HUES64 (cell line): Measurements from ENCODE around the gene TCERG1L.

Experiments
- H3K27ac ChIP-seq: 2 replicates; pipeline ENCODE4 v1.7.0; 2013; ENCODE audit warnings: low read depth, low read length, inconsistent platforms
- H3K27me3 ChIP-seq: 2 replicates; pipeline ENCODE4 v1.6.1; 2013; ENCODE audit warnings: mild to moderate bottlenecking, low read length; ENCODE audit not compliant: insufficient read depth
- H3K36me3 ChIP-seq: 2 replicates; pipeline ENCODE4 v1.6.1; 2013; ENCODE audit warnings: mild to moderate bottlenecking, low read length; ENCODE audit not compliant: insufficient read depth
- H3K4me1 ChIP-seq: 2 replicates; pipeline ENCODE4 v1.6.1; 2013; ENCODE audit warnings: mild to moderate bottlenecking, low read length, moderate library complexity; ENCODE audit not compliant: insufficient read depth
- H3K4me3 ChIP-seq: 2 replicates; pipeline ENCODE4 v1.5.1; 2013; ENCODE audit warnings: mild to moderate bottlenecking, low read length, moderate library complexity
- H3K9ac ChIP-seq: 2 replicates; pipeline ENCODE4 v1.6.1; 2013; ENCODE audit warnings: mild to moderate bottlenecking, low read depth, low read length
- H3K9me3 ChIP-seq: 2 replicates; pipeline ENCODE4 v1.6.1; 2013; ENCODE audit warnings: low read depth, low read length; ENCODE audit not compliant: insufficient read depth
- WGBS: fragments of 150-250, 120-280 bp; methylation state at CpG from one replicate; pipeline ENCODE4 v1.1.7; 2013; ENCODE audit warnings: missing lambda C conversion rate; 5-methylcytosine and 5-hydroxymethylcytosine counted together

The TCERG1L gene

DNA sequence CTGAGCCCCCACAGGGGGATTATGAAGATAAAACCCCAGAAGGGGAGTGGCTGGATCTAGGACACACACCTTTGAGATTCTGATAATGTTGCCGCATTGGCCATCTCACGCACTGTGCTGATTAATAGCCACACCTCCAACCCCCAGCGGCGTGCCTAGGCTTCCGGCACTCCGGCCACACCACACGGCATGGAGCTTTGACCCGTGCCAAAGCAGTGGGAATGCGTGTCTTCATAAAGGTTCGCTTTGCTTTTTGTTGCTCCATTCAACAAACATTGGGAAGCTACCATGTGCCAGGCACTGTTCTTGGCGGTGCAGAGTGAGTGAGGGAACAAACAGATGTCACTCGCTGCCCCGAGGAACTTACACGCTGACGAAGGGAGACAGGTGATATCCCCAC is 117.6 kb downstream of the TCERG1L start:
- H3K27me3 ChIP-seq, result no peaks in the 10 kb centered on the region

DNA sequence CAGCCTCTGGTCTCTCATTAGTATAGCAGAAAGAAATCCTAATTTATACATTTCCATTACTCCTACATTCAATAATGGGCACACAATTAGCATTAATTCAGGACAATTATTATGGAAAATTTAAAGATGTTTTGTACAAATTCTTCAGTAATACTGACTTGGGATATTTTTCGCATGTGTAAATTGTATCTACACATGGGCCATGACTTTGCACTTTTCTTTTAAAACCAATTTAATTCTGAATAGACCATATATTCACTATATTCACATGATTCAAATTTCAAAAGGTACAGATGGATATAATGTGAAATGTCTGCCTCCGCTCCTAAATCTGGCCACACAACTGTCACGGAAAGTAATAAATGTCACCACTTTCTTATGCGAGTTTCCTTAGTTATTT is 123.0 kb downstream of the TCERG1L start:
- H3K9me3 ChIP-seq, result 0 out of 2 replicates have a peak, but pooled peaks cover 2% of the 10 kb centered on the region
- no peaks in the 10 kb centered on the region for H3K27me3 ChIP-seq
- no peak overlapping the region for H3K4me3 ChIP-seq
- no peak overlapping the region for H3K27ac ChIP-seq
- H3K36me3 ChIP-seq, result no peaks in the 10 kb centered on the region
- H3K9ac ChIP-seq, result no peak overlapping the region
- H3K4me1 ChIP-seq, result no peaks in the 10 kb centered on the region
- 100% methylated on average over 4 of the region's 4 CpGs for WGBS

More for the DNA sequence above, 117.6 kb downstream of the TCERG1L start:
- Histone ChIP-seq H3K4me1 (no peaks in the 10 kb centered on the region), H3K36me3 (no peaks in the 10 kb centered on the region), H3K4me3 (no peak overlapping the region), H3K9ac (no peak overlapping the region), H3K27ac (no peak overlapping the region), H3K9me3 (0 out of 2 replicates have a peak, but pooled peaks cover 2% of the 10 kb centered on the region)
- WGBS, result 95% methylated on average over 15 of the region's 15 CpGs

DNA sequence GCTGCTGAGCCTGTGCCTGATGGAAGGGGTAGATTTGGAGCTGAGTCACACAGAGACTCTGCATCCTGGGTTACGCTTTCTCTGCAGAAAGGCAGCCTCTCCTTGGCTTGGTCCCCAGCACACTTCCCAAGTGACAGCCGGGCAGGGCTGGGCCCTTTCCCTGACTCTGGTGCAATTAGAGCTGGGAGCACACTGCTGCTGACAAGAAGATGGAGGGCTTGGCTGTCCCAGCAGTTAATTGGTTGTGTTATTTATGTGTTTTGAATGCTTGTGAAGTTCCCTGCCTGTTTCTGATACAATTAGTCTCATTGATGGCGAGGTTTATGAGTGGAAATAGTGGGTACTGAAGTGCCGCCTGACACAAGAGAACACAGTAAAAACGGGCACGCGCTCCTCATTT is 123.6 kb downstream of the TCERG1L start:
- WGBS, result 94% methylated on average over 7 of the region's 7 CpGs
- Histone ChIP-seq H3K9me3 (no peaks in the 10 kb centered on the region), H3K4me1 (no peaks in the 10 kb centered on the region), H3K4me3 (no peak overlapping the region), H3K27me3 (no peaks in the 10 kb centered on the region), H3K36me3 (no peaks in the 10 kb centered on the region), H3K27ac (no peak overlapping the region), H3K9ac (no peak overlapping the region)

DNA sequence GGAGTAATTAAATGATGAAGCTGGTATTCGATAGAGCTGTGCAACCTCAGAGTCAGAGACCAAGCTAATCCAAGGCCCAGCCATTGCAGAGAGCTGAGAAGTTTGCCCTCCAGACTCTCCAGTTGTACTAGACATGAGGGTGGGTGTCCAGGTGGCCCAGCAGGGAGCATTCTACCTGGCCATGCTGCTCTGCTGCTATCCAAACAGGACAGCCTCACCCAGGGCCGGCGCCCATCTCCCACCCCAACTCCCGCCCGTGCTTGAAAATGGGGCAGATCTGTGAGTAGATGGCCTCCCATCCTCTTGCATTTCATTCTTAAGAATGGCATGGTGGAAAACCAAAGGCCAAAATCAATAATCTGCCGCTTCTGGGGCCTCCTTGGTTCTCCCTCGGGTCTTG is 124.2 kb downstream of the TCERG1L start:
- Histone ChIP-seq H3K9me3 (no peaks in the 10 kb centered on the region), H3K4me3 (no peak overlapping the region), H3K36me3 (no peaks in the 10 kb centered on the region), H3K9ac (no peak overlapping the region), H3K4me1 (no peaks in the 10 kb centered on the region), H3K27me3 (no peaks in the 10 kb centered on the region), H3K27ac (no peak overlapping the region)
- 89% methylated on average over 7 of the region's 7 CpGs for WGBS

DNA sequence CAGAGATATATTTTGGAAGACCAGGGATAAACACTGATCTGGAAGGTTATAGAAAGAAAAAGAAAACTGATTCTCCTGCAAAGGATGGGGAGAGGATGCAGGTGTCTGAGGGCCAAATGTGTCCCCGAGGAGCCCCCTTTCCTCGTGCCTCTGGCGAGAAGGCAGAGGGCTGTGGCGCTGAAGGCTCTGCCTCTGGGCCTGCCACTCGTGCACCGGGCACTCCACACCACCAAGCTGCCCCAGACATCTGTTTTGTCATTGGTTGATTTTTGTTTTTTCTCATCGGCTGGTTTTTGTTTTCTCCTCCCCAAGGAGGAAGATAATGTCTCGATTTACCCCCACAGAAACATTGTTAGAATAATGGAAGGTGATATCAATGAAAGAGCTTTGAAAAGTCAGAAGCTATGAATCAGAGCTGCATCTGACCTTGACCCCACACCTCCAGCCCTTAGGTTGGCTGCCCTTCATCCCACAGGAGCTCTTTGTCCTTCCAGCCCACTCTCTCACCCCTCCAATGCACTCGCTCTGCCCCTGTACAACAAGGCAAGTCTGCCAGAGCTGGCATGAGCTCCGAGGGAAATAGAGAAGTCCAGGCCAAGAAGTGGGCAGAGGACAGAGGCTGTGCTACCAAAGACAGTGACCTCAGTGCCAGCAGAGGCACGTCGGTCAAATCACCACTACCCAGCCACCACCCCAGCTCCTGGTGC is 124.8 kb downstream of the TCERG1L start:
- no peaks in the 10 kb centered on the region for H3K9me3 ChIP-seq
- no peaks in the 10 kb centered on the region for H3K27me3 ChIP-seq
- no peak overlapping the region for H3K4me3 ChIP-seq
- H3K9ac ChIP-seq, result no peak overlapping the region
- no peaks in the 10 kb centered on the region for H3K36me3 ChIP-seq
- WGBS, result 92% methylated on average over 9 of the region's 12 CpGs
- H3K27ac ChIP-seq, result no peak overlapping the region
- H3K4me1 ChIP-seq, result no peaks in the 10 kb centered on the region

DNA sequence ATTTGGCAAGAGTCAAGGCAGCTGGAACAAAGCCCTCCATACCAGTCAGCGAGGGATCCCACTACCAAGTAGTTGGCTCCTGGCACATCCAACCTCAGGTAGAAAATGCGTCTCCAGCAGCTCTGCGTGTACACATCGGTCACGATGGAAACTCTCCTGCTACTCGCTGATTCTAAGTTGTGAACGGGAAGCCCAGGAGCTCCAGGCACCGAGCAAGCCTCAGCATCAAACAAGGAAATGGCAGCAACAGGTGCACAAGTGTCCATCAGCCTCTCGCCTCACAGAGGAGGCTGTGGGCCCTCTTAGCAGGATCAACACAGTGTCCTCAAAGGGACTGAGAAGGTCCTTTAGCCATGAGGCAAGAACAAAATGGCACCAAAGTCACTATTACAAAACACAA is 127.0 kb downstream of the TCERG1L start:
- H3K9me3 ChIP-seq, result no peaks in the 10 kb centered on the region

DNA sequence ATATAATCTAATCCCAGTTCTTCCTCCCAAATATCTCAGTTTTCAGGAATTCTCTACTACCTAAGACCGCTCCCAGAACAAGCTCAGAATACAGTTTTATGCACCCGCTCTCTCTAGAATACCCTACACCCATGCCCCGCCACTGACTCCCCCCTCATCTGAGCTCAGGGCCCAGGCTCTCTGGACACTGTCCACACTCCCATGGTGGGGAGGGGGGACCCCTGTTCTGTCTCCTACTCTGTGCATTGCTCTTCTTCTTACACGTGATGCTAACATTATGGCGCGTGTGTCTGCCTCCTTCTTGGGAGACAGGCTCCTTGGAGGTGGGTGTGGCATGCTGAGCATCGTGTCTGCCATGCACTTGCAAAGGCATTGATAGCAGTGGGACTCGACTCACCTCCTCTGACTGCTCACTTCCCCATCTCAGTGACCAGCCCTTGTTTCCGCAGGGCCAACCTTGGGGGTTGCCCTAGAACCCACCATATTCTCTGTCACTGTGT is 127.9 kb downstream of the TCERG1L start:
- H3K4me3 ChIP-seq, result no peak overlapping the region
- WGBS, result 94% methylated on average over 9 of the region's 9 CpGs
- no peaks in the 10 kb centered on the region for H3K9me3 ChIP-seq
- H3K36me3 ChIP-seq, result no peaks in the 10 kb centered on the region
- no peaks in the 10 kb centered on the region for H3K4me1 ChIP-seq
- no peak overlapping the region for H3K9ac ChIP-seq
- H3K27me3 ChIP-seq, result no peaks in the 10 kb centered on the region
- no peak overlapping the region for H3K27ac ChIP-seq

More for the DNA sequence above, 127.0 kb downstream of the TCERG1L start:
- 95% methylated on average over 9 of the region's 9 CpGs for WGBS
- Histone ChIP-seq H3K4me3 (no peak overlapping the region), H3K27me3 (no peaks in the 10 kb centered on the region), H3K4me1 (no peaks in the 10 kb centered on the region), H3K36me3 (no peaks in the 10 kb centered on the region), H3K9ac (no peak overlapping the region), H3K27ac (no peak overlapping the region)

DNA sequence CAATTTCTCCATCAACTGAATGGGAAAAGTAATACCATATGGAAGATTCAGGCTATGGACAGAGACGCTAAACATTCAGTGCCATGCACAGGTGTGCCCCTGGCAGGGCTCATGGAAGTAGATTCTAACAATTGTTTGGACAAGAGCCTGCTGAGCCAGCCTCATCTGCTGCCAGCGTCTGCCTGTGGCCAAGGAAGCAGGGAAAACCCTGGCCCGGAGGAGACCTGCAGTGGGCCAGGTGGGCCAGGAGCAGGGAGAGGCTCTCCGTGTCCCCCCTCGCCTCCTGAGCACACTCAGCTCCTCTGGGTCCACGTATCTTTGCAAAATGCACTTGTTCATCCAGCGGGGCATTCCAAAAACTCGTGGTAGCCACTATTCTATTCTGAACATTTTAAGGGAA is 130.1 kb downstream of the TCERG1L start:
- Histone ChIP-seq H3K27me3 (no peaks in the 10 kb centered on the region), H3K4me1 (no peaks in the 10 kb centered on the region), H3K9ac (no peak overlapping the region), H3K4me3 (no peak overlapping the region), H3K9me3 (0 out of 2 replicates have a peak, but pooled peaks cover 4% of the 10 kb centered on the region), H3K36me3 (no peaks in the 10 kb centered on the region), H3K27ac (no peak overlapping the region)
- WGBS, result 93% methylated on average over 8 of the region's 8 CpGs

DNA sequence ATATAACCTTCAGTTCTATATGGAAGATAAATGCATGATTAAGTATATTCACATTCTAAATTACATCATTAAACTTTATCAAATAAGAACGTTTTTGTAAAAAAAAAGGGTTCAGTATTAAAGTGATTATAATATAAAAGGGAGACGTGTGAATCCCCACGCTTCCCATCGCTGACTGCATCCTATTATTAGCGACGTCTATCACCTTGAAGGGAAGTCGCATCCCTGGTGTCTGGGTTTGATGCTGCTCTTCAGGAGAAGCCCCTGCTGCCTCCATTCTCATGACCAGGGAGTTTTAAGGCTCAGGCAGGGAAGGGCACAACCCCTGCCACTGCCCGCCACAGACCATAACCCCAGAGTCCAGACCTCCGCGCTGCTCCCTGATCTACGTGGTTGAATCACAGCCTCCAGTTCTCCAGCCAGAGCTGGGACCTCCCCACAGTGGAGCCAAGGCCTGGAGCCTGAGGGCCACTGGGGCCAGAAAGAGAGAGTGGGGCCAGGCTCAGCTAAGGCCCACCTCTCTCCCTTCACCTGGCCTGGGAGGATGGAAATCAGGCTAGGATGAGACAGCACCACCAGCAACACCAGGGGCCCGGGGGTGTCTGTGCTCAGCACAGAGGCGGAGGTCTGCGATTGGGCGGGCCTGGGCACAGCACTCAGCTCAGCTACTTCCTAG is 130.6 kb downstream of the TCERG1L start:
- H3K4me1 ChIP-seq, result no peaks in the 10 kb centered on the region
- 0 out of 2 replicates have a peak, but pooled peaks cover 7% of the 10 kb centered on the region for H3K9me3 ChIP-seq
- H3K27me3 ChIP-seq, result no peaks in the 10 kb centered on the region
- WGBS, result 93% methylated on average over 15 of the region's 15 CpGs
- H3K36me3 ChIP-seq, result no peaks in the 10 kb centered on the region
- no peak overlapping the region for H3K4me3 ChIP-seq
- no peak overlapping the region for H3K9ac ChIP-seq
- no peak overlapping the region for H3K27ac ChIP-seq

DNA sequence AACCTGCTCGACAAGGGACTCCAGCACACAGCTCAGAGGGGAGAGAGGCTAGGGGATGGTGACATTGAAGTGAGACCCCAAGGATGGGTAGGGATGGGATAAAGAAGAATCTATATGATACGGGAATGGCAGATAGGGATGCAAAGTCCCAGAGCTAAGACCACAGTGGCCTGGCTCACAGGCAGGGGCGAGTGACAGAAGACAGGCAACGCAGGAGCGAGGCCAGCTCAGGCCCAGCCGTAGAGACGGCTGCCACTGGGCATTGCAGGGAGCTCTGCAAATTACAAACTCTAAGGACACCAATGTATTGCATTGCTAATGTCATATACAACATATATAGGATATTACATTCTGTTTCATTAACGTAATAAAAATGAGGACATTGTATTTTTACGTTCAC is 131.4 kb downstream of the TCERG1L start:
- 86% methylated on average over 8 of the region's 9 CpGs for WGBS
- H3K9me3 ChIP-seq, result 0 out of 2 replicates have a peak, but pooled peaks cover 7% of the 10 kb centered on the region
- H3K9ac ChIP-seq, result no peak overlapping the region

DNA sequence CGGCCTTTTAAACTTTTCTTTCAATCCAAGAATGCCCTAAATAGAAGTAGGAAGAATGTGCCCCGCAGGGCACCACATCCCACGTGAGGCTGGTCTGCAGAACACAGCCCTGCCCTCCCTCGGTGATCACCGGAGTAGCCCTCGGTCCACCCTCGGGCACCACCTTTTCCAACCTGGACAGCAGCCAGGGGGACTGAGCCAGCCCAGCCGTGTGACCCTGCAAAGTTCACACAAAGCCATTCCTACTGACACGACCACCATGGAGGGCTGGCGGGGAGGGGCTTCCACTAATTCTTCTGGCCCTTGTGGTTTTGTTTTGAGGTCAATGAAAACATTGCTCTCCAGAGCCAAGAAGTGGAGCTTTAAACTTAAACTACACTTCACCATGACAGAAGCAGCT is 132.2 kb downstream of the TCERG1L start:
- Histone ChIP-seq H3K27me3 (no peaks in the 10 kb centered on the region), H3K4me3 (no peak overlapping the region), H3K27ac (no peak overlapping the region), H3K9me3 (0 out of 2 replicates have a peak, but pooled peaks cover 7% of the 10 kb centered on the region), H3K36me3 (no peaks in the 10 kb centered on the region), H3K4me1 (no peaks in the 10 kb centered on the region), H3K9ac (no peak overlapping the region)
- WGBS, result 80% methylated on average over 10 of the region's 10 CpGs

More for the DNA sequence above, 131.4 kb downstream of the TCERG1L start:
- no peak overlapping the region for H3K4me3 ChIP-seq
- no peak overlapping the region for H3K27ac ChIP-seq
- no peaks in the 10 kb centered on the region for H3K4me1 ChIP-seq
- H3K27me3 ChIP-seq, result no peaks in the 10 kb centered on the region
- no peaks in the 10 kb centered on the region for H3K36me3 ChIP-seq
